Measurements from ENCODE around the gene EFCAB12. TPM values are rescaled to one million over a fixed set of nuclear protein-coding genes. Genes with fewer than 3 reads are reported as not detected.

The EFCAB12 gene
- total RNA-seq, 1 experiment from 2014 or later = 2.2 TPM

- H3K27me3 ChIP-seq (ENCODE audit: insufficient read depth, low read depth) = no peaks in the 10 kb centered on the region; the same call in 1 of the 2 replicates
- no peaks in the 10 kb centered on the region for H3K4me1 ChIP-seq (replicated peaks; ENCODE audit: insufficient read depth)
- no peaks in the 10 kb centered on the region for H4K20me1 ChIP-seq (ENCODE audit: insufficient read depth)
- no peaks in the 10 kb centered on the region for H3K36me3 ChIP-seq (ENCODE audit: low read depth)
- no peak for DNase-seq
- no peak overlapping the region for H3K27ac ChIP-seq
- H3K9me3 ChIP-seq (ENCODE audit: insufficient read depth, low read depth) = no peaks in the 10 kb centered on the region
- no peaks in the 10 kb centered on the region for H3K79me2 ChIP-seq (ENCODE audit: low read depth)
- H3K9me2 ChIP-seq (ENCODE audit: insufficient read depth) = no peaks in the 10 kb centered on the region
- no peak for TF ChIP-seq EZH2 (IDR thresholded peaks at IDR 0.05; ENCODE audit: low read depth)
- TF ChIP-seq, protein P1, sequence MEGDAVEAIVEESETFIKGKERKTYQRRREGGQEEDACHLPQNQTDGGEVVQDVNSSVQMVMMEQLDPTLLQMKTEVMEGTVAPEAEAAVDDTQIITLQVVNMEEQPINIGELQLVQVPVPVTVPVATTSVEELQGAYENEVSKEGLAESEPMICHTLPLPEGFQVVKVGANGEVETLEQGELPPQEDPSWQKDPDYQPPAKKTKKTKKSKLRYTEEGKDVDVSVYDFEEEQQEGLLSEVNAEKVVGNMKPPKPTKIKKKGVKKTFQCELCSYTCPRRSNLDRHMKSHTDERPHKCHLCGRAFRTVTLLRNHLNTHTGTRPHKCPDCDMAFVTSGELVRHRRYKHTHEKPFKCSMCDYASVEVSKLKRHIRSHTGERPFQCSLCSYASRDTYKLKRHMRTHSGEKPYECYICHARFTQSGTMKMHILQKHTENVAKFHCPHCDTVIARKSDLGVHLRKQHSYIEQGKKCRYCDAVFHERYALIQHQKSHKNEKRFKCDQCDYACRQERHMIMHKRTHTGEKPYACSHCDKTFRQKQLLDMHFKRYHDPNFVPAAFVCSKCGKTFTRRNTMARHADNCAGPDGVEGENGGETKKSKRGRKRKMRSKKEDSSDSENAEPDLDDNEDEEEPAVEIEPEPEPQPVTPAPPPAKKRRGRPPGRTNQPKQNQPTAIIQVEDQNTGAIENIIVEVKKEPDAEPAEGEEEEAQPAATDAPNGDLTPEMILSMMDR (conservative IDR thresholded peaks at IDR 0.05) = no peak
- no peak overlapping the region for H3K4me2 ChIP-seq
- H2AFZ ChIP-seq = no peak overlapping the region
- CTCF ChIA-PET = interaction anchor here (0.5 kb wide), 1 partner anchor 25 kb away, joined by 3 read pairs; no protein-coding TSS in a partner anchor
- POLR2A ChIA-PET (ENCODE audit: unreplicated experiment) = no interaction called here
- BruUV-seq (replicated peaks) = no TSS peak
- no peaks in the 10 kb centered on the region for H3F3A ChIP-seq (ENCODE audit: insufficient read depth, low read depth)
- H3K4me3 ChIP-seq = no peak overlapping the region
- intact Hi-C loops (cut with micrococcal nuclease; ENCODE audit: unreplicated experiment) = no loop called here
Measured at GRCh38 chr3:129358177-129358771, 70.2 kb downstream of the EFCAB12 start.

DNA sequence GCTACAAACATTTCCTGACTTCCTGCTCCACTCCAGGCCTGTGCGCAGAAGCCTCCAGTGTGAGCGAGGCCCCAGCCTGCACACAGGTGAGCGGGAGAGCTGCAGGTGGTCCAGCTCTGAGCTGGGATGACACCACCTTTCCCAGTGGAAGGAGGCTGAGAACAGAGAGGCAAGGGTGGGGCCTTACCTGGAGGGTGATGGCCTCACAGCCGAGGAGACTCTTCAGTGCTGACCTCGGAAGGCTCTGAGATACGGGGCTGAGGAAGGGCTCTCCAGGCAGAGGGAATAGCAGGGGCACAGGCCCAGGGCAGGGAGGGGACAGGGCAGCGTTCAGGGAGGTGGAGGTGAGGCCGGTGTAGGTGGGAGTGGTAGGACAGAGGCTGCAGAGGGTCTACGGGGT lies 70.8 kb downstream of the EFCAB12 start:
- Histone ChIP-seq H3K27me3 (ENCODE audit: insufficient read depth, low read depth) (no peaks in the 10 kb centered on the region; the same call in 1 of the 2 replicates), H3K9me2 (ENCODE audit: insufficient read depth) (no peaks in the 10 kb centered on the region), H3K79me2 (ENCODE audit: low read depth) (no peaks in the 10 kb centered on the region), H4K20me1 (ENCODE audit: insufficient read depth) (no peaks in the 10 kb centered on the region), H3K27ac (no peak overlapping the region), H3K4me2 (no peak overlapping the region), H3K36me3 (ENCODE audit: low read depth) (no peaks in the 10 kb centered on the region), H3F3A (ENCODE audit: insufficient read depth, low read depth) (no peaks in the 10 kb centered on the region), H3K4me1 (replicated peaks; ENCODE audit: insufficient read depth) (no peaks in the 10 kb centered on the region), H3K9me3 (ENCODE audit: insufficient read depth, low read depth) (no peaks in the 10 kb centered on the region), H2AFZ (no peak overlapping the region), H3K4me3 (no peak overlapping the region)
- DNase-seq = no peak
- TF ChIP-seq EZH2 (IDR thresholded peaks at IDR 0.05; ENCODE audit: low read depth) = no peak
- TF ChIP-seq, protein P1 (conservative IDR thresholded peaks at IDR 0.05) = no peak
- no TSS peak for BruUV-seq (replicated peaks)
- ChIA-PET POLR2A (ENCODE audit: unreplicated experiment) (no interaction called here), CTCF (no interaction called here)
- intact Hi-C loops (cut with micrococcal nuclease; ENCODE audit: unreplicated experiment) = no loop called here

DNA sequence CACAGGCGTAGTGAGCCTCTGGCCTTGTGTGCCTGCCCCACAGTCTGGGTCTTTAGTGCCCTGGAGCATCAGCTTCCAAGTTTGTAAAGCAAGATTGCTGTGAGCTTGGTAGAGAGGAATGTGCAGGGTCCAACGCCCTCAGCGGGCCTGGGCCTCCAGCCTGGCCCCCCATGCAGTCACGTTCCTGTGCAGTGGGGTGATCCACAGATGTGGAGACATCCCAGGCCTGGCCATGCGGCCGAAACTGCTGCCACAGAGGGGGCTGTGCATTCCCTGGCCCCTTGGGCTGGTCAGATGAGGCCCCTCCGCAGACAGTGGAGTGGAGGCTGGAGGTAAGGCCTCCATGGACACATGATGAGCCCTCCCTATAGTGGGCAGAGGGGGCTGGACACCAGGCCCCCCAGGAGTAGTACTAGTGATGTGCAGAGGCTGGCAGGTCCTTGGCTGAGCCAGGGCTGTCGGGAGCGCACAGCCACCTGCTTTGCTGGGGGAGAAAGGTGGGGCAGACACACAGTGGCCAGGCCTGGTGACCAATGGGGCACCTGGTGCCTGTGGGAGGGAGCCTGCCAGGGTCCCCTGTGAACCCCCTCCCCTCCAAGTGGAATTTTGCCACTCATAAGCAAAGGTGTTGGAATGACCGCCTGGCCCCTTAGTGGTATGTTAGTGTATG lies 71.5 kb downstream of the EFCAB12 start:
- Histone ChIP-seq H3K79me2 (ENCODE audit: low read depth) (no peaks in the 10 kb centered on the region), H3K27me3 (ENCODE audit: insufficient read depth, low read depth) (no peaks in the 10 kb centered on the region; the same call in 1 of the 2 replicates), H3K4me1 (replicated peaks; ENCODE audit: insufficient read depth) (no peaks in the 10 kb centered on the region), H3K36me3 (ENCODE audit: low read depth) (no peaks in the 10 kb centered on the region), H3K27ac (no peak overlapping the region), H3K9me2 (ENCODE audit: insufficient read depth) (no peaks in the 10 kb centered on the region), H3F3A (ENCODE audit: insufficient read depth, low read depth) (no peaks in the 10 kb centered on the region), H4K20me1 (ENCODE audit: insufficient read depth) (no peaks in the 10 kb centered on the region), H2AFZ (no peak overlapping the region), H3K4me3 (no peak overlapping the region), H3K4me2 (no peak overlapping the region), H3K9me3 (ENCODE audit: insufficient read depth, low read depth) (no peaks in the 10 kb centered on the region)
- TF ChIP-seq, protein P1 (conservative IDR thresholded peaks at IDR 0.05) = no peak
- TF ChIP-seq EZH2 (IDR thresholded peaks at IDR 0.05; ENCODE audit: low read depth) = no peak
- POLR2A ChIA-PET (ENCODE audit: unreplicated experiment) = no interaction called here
- DNase-seq = no peak
- BruUV-seq (replicated peaks) = no TSS peak
- CTCF ChIA-PET = no interaction called here
- intact Hi-C loops (cut with micrococcal nuclease; ENCODE audit: unreplicated experiment) = no loop called here
